Activated T-helper 2 cell treated with anti-CD3 and anti-CD28 coated beads, Interferon-gamma antibody, Interleukin-2, Interleukin-4, amounts not matched to agents 10 μg/mL and 5 μg/mL and 100 μg/mL, durations not matched to agents 14 hours and 24 hours and 36 hours (primary cell): ENCODE measurements around the gene KDM2B. TPM values are rescaled to one million over a fixed set of nuclear protein-coding genes. Genes with fewer than 3 reads are reported as not detected.

Source experiments
- DNase-seq: peaks from one replicate; pipeline ENCODE4 v3.0.0; 2021; ENCODE audit warnings: low spot score
- H3K27ac Mint-ChIP-seq: one replicate; pipeline ENCODE4 v1.8.0; 2021; ENCODE audit warnings: mixed read lengths
- H3K27me3 Mint-ChIP-seq: one replicate; pipeline ENCODE4 v1.8.0; 2021; ENCODE audit warnings: low read depth, mixed read lengths
- H3K36me3 Mint-ChIP-seq: one replicate; pipeline ENCODE4 v1.8.0; 2021; ENCODE audit warnings: low read depth, mixed read lengths
- H3K4me1 Mint-ChIP-seq: one replicate; pipeline ENCODE4 v1.8.0; 2021; ENCODE audit warnings: low read depth, mixed read lengths
- H3K4me3 Mint-ChIP-seq: one replicate; pipeline ENCODE4 v1.8.0; 2021; ENCODE audit warnings: low read depth, mild to moderate bottlenecking, moderate library complexity, mixed read lengths
- H3K9me3 Mint-ChIP-seq: one replicate; pipeline ENCODE4 v1.8.0; 2021; ENCODE audit warnings: mixed read lengths
- intact Hi-C: fragments of 100-400 bp; cut with micrococcal nuclease; formaldehyde crosslinking; loops from one replicate; pipeline ENCODE4 v1.15.1; 2023
- total RNA-seq: library from RNA; stranded (reverse); gene quantifications from 2 replicates; pipeline ENCODE4 v1.2.3, GENCODE V29; 2022

The KDM2B gene
- total RNA-seq, 1 donor from 2014 or later: 59.3 TPM

- H3K27me3 Mint-ChIP-seq: no peaks in the 10 kb centered on the region
- H3K4me3 Mint-ChIP-seq: no peak overlapping the region
- H3K9me3 Mint-ChIP-seq: no peaks in the 10 kb centered on the region
- peaks cover 46% of the 10 kb centered on the region for H3K36me3 Mint-ChIP-seq
- no peak overlapping the region for H3K27ac Mint-ChIP-seq
- DNase-seq: no peak
- intact Hi-C loops: no loop called here
- H3K4me1 Mint-ChIP-seq: peaks cover 2% of the 10 kb centered on the region
Observed at GRCh38 chr12:121570467-121571283, 10.1 kb downstream of the KDM2B start.

DNA sequence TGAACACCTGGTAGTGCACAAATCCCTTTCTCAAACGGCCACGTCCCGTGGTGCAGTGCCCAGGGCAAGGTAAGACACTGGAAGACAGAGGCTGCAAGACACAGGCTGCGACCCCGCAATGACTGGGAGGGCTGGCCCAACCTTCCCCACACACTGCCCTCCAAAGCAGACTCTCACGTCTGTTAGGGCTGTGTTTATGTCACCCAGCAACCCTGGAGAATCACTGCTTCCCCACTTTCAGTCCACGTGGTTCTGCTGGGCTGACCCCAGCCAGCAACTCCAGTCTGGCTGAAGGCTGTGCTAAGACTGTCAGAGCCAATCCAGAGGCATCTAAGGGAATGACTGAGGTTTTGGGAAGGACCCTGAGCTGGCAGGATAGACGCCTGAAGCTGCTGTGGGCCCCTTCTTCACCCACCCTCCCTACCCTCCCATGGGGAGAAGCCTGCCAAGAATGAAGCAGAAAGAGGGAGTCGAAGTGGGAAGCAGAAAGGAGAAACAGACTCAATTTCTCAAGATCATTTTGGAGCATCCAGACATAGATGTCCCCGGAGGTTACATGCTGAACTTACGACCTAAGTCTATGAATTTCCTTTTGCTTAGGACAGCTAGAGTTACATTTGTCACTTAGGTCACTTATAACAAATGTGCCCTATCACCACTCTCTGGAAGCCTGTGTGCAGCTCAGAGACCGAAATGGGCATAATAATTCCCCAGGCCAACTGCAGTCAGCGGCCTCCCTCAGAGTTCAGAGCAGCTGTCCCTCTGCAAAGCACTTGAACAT, 11.7 kb downstream of the KDM2B start:
- peaks cover 36% of the 10 kb centered on the region for H3K36me3 Mint-ChIP-seq
- peaks cover 2% of the 10 kb centered on the region for H3K4me1 Mint-ChIP-seq
- no peaks in the 10 kb centered on the region for H3K27me3 Mint-ChIP-seq
- intact Hi-C loops: no loop called here
- no peak overlapping the region for H3K27ac Mint-ChIP-seq
- DNase-seq: no peak
- no peak overlapping the region for H3K4me3 Mint-ChIP-seq
- no peaks in the 10 kb centered on the region for H3K9me3 Mint-ChIP-seq

GRCh38 chr12:121568518-121568917, 12.3 kb downstream of the KDM2B start:
- Mint-ChIP-seq H3K27ac (no peak overlapping the region), H3K9me3 (no peaks in the 10 kb centered on the region)

GRCh38 chr12:121565076-121565475, 15.7 kb downstream of the KDM2B start:
- H3K9me3 Mint-ChIP-seq: no peaks in the 10 kb centered on the region
- H3K27ac Mint-ChIP-seq: no peak overlapping the region
- DNase-seq: no peak
- no peak overlapping the region for H3K4me3 Mint-ChIP-seq
- intact Hi-C loops: no loop called here
- peaks cover 18% of the 10 kb centered on the region for H3K36me3 Mint-ChIP-seq
- no peaks in the 10 kb centered on the region for H3K27me3 Mint-ChIP-seq
- peaks cover 5% of the 10 kb centered on the region for H3K4me1 Mint-ChIP-seq

More at GRCh38 chr12:121568518-121568917, 12.3 kb downstream of the KDM2B start:
- Mint-ChIP-seq H3K36me3 (peaks cover 35% of the 10 kb centered on the region), H3K27me3 (no peaks in the 10 kb centered on the region), H3K4me1 (peaks cover 2% of the 10 kb centered on the region), H3K4me3 (no peak overlapping the region)
- intact Hi-C loops: no loop called here
- no peak for DNase-seq

- H3K27me3 Mint-ChIP-seq: no peaks in the 10 kb centered on the region
- intact Hi-C loops: no loop called here
- H3K4me1 Mint-ChIP-seq: peaks cover 7% of the 10 kb centered on the region
Observed at GRCh38 chr12:121562488-121562887, 18.3 kb downstream of the KDM2B start.

DNA sequence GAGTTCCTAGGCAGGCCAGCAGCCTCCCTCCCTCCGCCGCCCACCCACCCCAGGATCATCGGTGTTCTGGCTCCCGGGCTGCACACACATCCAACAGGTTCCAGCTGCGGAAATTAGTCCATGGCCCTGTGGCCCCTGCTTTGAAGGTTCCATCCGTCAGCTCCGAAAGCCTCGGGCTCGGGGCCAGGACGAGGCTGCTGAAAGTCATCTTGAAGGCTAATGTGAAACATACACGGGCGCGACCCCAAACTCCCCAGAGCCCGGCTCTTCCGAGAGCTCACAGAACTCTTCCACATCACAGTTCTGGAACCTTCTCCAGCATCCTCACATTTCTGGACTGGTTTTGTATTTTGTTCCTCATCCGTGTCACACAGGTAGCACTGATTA, 19.8 kb downstream of the KDM2B start:
- Mint-ChIP-seq H3K9me3 (no peaks in the 10 kb centered on the region), H3K27me3 (no peaks in the 10 kb centered on the region), H3K27ac (no peak overlapping the region), H3K4me1 (peaks cover 6% of the 10 kb centered on the region), H3K36me3 (peaks cover 13% of the 10 kb centered on the region), H3K4me3 (no peak overlapping the region)
- no peak for DNase-seq
- intact Hi-C loops: no loop called here

More at GRCh38 chr12:121562488-121562887, 18.3 kb downstream of the KDM2B start:
- no peaks in the 10 kb centered on the region for H3K9me3 Mint-ChIP-seq
- no peak overlapping the region for H3K4me3 Mint-ChIP-seq
- H3K36me3 Mint-ChIP-seq: peaks cover 16% of the 10 kb centered on the region
- DNase-seq: no peak
- H3K27ac Mint-ChIP-seq: no peak overlapping the region

- DNase-seq: no peak
- no peaks in the 10 kb centered on the region for H3K9me3 Mint-ChIP-seq
- H3K27ac Mint-ChIP-seq: no peak overlapping the region
- no peaks in the 10 kb centered on the region for H3K27me3 Mint-ChIP-seq
- H3K4me3 Mint-ChIP-seq: no peak overlapping the region
- H3K36me3 Mint-ChIP-seq: peaks cover 13% of the 10 kb centered on the region
- intact Hi-C loops: no loop called here
- peaks cover 6% of the 10 kb centered on the region for H3K4me1 Mint-ChIP-seq
Observed at GRCh38 chr12:121560392-121561008, 20.3 kb downstream of the KDM2B start.

- Mint-ChIP-seq H3K4me1 (peaks cover 6% of the 10 kb centered on the region), H3K27me3 (no peaks in the 10 kb centered on the region), H3K9me3 (no peaks in the 10 kb centered on the region), H3K4me3 (no peak overlapping the region), H3K27ac (no peak overlapping the region), H3K36me3 (peaks cover 10% of the 10 kb centered on the region)
- DNase-seq: no peak
- intact Hi-C loops: no loop called here
Observed at GRCh38 chr12:121558956-121559355, 21.9 kb downstream of the KDM2B start.

DNA sequence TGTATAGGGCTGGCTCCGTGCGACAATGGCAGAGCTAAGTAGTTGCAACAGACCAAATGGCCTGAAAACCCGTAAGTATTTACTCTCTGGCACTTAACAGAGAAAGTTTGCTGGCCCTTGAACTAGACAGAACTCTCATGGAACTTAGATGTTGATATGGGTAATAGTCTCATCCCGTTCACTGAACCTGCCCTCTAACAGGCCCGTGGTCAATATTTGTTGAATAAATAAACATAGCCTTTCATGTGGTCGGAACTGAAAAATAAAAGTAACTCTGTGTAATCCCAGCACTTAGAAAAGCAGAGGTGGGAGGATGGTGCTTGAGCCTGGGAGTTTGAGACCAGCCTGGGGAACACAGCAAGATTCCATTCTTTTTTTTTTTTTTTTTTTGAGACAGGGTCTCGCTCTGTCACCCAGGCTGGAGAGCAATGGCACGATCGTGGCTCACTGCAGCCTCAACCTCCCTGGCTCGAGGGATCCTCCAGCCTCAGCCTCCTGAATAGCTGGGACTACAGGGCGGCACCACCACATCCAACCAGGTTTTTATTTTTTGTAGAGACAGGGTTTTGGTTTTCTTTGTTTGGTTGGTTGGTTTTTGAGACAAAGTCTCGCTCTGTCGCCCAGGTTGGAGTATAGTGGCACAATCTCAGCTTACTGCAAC, 29.7 kb downstream of the KDM2B start:
- Mint-ChIP-seq H3K9me3 (no peaks in the 10 kb centered on the region), H3K27ac (no peak overlapping the region), H3K27me3 (no peaks in the 10 kb centered on the region), H3K4me1 (peaks cover 2% of the 10 kb centered on the region), H3K36me3 (peaks cover 12% of the 10 kb centered on the region), H3K4me3 (no peak overlapping the region)
- intact Hi-C loops: loop anchor here (5.0 kb wide), 1 partner anchor 116 kb away; the partner anchor contains the start of gene MORN3
- no peak for DNase-seq

GRCh38 chr12:121549075-121549474, 31.7 kb downstream of the KDM2B start:
- peaks cover 20% of the 10 kb centered on the region for H3K36me3 Mint-ChIP-seq
- H3K9me3 Mint-ChIP-seq: no peaks in the 10 kb centered on the region
- no peak for DNase-seq
- peaks cover 2% of the 10 kb centered on the region for H3K4me1 Mint-ChIP-seq
- H3K27me3 Mint-ChIP-seq: no peaks in the 10 kb centered on the region
- no peak overlapping the region for H3K27ac Mint-ChIP-seq
- no peak overlapping the region for H3K4me3 Mint-ChIP-seq
- intact Hi-C loops: no loop called here

DNA sequence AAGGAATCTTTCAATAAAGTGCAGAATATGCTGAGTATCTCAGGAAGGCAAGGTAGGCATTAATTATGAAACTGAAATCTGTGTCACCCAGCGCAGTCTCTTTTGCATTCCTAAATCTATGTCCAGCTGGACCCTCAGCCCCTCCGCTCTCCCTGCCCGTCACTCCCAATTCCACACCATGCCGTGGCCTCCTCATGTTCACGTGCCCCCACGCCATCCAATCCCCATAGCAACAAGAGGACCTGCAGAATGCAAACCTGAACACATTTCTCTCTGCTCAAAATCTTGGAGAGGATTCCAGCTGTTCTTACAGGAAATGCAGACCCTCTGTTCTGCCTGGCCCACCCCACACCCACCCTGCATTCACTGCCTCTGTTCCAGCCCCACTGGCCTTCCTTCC, 35.3 kb downstream of the KDM2B start:
- no peaks in the 10 kb centered on the region for H3K9me3 Mint-ChIP-seq
- peaks cover 6% of the 10 kb centered on the region for H3K4me1 Mint-ChIP-seq
- DNase-seq: no peak
- H3K36me3 Mint-ChIP-seq: peaks cover 25% of the 10 kb centered on the region
- H3K27me3 Mint-ChIP-seq: no peaks in the 10 kb centered on the region
- H3K4me3 Mint-ChIP-seq: no peak overlapping the region
- intact Hi-C loops: no loop called here
- H3K27ac Mint-ChIP-seq: no peak overlapping the region

- no peak overlapping the region for H3K27ac Mint-ChIP-seq
- H3K36me3 Mint-ChIP-seq: peaks cover 21% of the 10 kb centered on the region
- DNase-seq: no peak
- peaks cover 8% of the 10 kb centered on the region for H3K4me1 Mint-ChIP-seq
- intact Hi-C loops: no loop called here
- no peaks in the 10 kb centered on the region for H3K27me3 Mint-ChIP-seq
- H3K9me3 Mint-ChIP-seq: no peaks in the 10 kb centered on the region
- H3K4me3 Mint-ChIP-seq: no peak overlapping the region
Observed at GRCh38 chr12:121543786-121544185, 37.0 kb downstream of the KDM2B start.
